HG03045 (cell line): ENCODE data around the gene RELA.
"Not testable (repeated sequence)": the region's sequence is repeated elsewhere in the genome, so short reads cannot be mapped to it uniquely, and the experiment has no call there.

ENCODE experiments used
- ATAC-seq: cut with Tn5 transposase; IDR thresholded peaks from one replicate; pipeline ENCODE4 v1.9.1; 2021; ENCODE audit warnings: mild to moderate bottlenecking, moderate library complexity; ENCODE audit not compliant: unreplicated experiment

RELA gene

DNA sequence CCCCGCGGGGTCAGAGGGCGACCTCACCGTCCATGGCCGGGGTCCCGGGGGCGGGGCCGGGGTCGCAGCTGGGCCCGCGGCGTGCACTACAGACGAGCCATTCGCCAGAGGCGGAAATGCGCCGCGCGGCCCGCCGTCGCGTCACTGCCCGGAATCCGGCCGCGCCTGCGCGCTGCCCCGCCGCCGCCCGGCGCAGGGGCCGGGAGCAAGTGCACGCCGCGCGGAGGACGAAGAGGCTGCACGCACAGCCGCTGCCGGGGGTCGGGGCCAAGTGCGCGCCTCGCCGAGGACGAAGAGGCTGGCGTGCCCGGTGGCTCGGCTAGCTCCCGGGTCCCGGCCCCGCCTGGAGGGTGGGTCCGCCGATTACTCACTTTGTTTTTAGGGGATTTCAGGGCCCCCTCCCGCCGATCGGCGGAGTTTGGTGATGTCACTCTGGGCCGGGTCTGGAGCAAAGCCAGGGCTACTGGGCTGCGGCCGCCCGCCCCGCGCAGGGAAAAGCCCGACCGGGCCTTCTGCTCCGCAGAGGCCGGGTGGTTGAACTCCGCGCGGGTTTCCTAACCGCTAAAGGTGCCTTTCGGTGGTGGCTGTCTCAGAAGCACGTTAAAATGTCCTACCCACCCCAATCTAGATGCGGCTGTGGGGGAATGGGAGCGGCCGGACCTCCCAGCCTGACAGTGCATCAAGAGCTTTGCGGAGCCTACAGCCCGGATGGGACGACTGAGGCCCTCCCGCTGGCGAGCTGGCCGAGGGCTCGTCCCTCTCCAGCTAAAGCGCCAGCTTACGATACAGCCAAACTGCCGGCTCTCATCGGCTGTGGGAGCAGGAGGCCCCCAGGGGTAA is at the start of gene RELA:
Gene RELA (minus strand): TSS at position 118 of the 840 bp plus-strand sequence. CDS start 84 bp downstream, at position 34.
- ATAC-seq = peak; percentile 80

GRCh38 chr11:65711785-65712632 is 49.3 kb upstream of the RELA start, which contains the start of gene KAT5:
TSS of gene KAT5 (plus strand) at chr11:65712252. CDS start at chr11:65712268, 16 bp downstream.
- ATAC-seq = peak; percentile 84

DNA sequence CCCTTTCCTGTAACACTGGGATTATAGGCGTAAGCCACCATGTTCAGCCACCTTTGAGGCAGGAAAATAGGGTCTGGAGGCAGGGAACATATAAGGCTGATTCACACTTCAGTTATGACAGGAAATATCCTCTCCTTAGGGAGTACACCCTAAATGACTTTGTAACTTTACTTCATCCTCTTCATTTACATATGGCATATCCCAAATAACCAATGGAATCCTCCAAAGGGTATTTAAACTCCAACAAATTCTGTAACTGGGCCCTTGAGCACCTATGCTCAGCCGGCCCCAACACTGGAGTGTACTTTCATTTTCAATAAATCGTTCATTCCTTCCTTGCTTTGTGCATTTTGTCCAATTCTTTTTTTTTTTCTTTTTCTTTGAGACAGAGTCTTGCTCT is 47.7 kb upstream of the RELA start:
- ATAC-seq = no peak

DNA sequence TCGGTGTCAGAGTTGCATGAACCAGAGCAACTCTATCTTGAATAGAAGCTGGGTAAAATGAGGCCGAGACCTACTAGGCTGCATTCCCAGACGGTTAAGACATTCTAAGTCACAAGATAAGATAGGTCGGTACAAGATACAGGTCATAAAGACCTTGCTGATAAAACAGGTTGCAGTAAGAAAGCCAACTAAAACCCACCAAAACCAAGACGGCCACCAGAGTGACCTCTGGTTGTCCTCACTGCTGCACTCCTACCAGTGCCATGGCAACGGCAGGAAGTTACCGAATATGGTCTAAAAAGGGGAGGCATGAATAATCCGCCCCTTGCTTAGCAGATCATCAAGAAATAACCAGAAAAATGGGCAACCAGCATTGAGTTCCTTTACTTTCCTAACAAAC is 46.9 kb upstream of the RELA start:
- no peak for ATAC-seq

GRCh38 chr11:65708451-65708850 is 45.7 kb upstream of the RELA start:
- ATAC-seq = no peak

GRCh38 chr11:65707002-65707401 is 44.3 kb upstream of the RELA start:
- not testable (repeated sequence) for ATAC-seq

- ATAC-seq = not testable (repeated sequence)
These were observed 43.6 kb upstream of the RELA start for GRCh38 chr11:65706303-65706763.

DNA sequence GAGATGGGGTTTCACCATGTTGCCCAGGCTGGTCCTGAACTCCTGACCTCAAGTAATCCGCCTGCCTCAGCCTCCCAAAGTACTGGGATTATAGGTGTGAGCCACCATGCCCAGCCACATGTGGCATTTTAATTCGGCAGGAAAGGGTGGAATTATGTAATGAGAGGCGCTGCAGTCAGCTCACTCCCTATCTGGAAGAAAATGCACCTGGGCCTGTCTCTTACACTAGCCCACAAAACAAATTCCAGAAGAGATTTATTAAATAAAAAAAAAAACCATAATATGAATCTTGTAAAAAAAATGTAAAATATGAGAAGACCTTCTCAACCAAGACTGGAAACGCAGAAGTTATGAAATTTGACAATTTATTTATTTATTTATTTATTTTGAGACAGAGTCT is 41.1 kb upstream of the RELA start:
- no peak for ATAC-seq

DNA sequence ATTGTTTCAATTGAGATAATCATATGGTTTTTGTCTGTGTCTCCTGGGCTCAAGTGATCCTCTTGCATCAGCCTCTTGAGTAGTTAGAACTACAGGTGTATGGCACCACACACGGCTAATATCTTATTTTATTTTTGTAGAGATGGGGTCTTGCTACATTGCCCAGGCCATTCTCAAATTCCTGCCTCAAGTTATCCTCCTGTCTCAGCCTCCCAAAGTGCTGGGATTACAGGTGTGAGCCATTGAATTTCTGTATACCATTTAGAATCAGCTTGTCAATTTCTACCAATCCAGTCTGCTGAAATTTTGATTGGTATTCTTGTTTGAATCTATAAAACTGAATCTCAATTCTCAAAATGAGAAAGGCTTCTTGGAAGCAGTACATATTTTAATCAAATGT is 39.0 kb upstream of the RELA start:
- no peak for ATAC-seq

- ATAC-seq = no peak
These were observed 37.7 kb upstream of the RELA start for GRCh38 chr11:65700399-65700798.

DNA sequence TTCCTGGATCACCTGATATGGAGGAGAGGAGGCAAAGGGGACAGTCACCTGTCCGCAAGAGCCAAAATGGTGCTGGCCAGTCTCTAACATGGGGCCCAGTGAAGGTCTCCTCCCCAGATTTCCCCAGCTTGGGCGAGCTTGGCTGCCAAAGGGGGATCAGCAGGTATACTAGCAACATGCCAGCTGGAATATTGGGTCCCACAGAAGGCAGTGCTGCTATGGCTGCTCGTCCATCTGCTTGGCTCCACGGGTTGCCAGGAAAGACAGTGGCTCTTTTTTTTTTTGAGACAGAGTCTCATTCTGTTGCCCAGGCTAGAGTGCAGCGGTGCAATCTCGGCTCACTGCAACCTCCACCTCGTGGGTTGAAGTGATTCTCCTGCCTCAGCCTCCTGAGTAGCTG is 36.6 kb upstream of the RELA start:
- no peak for ATAC-seq

GRCh38 chr11:65698205-65698604 is 35.5 kb upstream of the RELA start:
- ATAC-seq = no peak

DNA sequence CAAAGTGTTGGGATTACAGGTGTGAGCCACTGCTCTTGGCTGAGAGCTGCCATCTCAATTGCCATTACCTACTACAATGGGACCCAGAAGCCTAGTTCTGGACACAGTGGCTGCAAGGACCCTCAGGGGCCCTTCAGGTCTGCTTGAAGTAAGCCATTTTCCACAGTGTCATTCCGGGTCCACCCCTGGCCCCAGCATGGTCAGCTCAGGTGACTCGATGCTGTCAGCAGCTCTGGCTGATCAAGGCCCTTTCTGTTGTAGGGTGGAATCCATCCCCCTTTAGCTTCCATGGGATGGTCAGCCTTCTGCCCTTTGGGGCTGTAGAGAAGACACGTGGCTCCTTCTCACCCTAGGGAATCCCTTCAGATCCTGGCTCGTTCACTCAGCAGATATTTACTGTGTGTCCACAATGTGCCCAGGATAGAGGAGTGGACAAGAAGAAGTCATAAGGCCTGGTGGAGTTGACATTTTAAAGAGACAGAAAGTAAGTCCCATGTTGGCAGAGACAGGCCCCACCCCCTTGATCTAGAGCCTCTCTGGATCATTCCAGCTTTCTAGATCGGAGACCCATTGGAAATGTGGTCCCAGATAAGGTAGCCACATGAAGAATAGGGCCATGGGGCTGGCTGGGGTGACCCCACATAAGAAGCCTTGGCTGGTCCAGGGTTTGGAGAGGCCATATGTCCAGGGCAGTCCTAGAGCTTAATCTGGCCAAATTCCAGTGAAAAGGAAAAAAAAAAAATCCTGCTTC is 34.3 kb upstream of the RELA start:
- no peak for ATAC-seq

- no peak for ATAC-seq
These were observed 32.9 kb upstream of the RELA start for GRCh38 chr11:65695459-65696241.

- no peak for ATAC-seq
These were observed 29.7 kb upstream of the RELA start for GRCh38 chr11:65692367-65692766.

DNA sequence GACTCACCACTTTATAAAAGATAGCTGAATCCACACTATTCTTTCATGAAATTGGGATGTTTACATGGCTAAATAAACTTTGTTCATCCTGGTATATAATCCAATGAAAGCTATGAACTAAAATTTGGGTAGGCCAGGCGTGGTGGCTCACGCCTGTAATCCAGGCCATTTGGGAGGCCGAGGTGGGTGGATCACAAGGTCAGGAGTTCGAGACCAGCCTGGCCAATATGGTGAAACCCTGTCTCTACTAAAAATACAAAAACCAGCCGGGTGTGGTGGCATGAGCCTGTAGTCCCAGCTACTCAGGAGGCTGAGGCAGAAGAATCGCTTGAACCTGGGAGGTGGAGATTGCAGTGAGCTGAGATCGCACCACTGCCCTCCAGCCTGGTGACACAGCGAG is 29.1 kb upstream of the RELA start:
- ATAC-seq = not testable (repeated sequence)

- ATAC-seq = no peak
These were observed 23.3 kb upstream of the RELA start for GRCh38 chr11:65685981-65686380.

DNA sequence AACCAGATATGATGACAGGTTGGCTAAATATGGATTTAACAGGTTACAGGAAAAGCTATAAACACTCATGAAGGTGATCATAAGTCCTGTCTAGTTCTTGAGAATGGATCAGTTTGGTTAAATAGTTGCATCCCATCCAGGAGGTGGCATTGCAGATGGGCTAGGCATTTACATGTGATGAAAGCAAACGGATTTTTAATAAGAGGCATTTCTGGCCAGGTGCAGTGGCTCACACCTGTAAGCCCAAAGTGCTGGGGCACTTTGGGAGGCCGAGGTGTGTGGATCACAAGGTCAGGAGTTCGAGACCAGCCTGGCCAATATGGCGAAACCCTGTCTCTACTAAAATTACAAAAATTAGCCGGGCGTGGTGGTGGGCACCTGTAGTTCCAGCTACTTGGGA is 20.8 kb upstream of the RELA start:
- ATAC-seq = not testable (repeated sequence)

GRCh38 chr11:65680192-65680743 is 17.6 kb upstream of the RELA start:
- no peak for ATAC-seq

GRCh38 chr11:65672982-65673381 is 10.3 kb upstream of the RELA start:
- no peak for ATAC-seq
